Activated CD8-positive, alpha-beta memory T cell treated with anti-CD3 and anti-CD28 coated beads for 24 hours (primary cell): ENCODE data around the gene ATP9B.

Experiments
- DNase-seq: peaks from one replicate; pipeline ENCODE4 v3.0.0-alpha.2; 2020

ATP9B gene

DNA sequence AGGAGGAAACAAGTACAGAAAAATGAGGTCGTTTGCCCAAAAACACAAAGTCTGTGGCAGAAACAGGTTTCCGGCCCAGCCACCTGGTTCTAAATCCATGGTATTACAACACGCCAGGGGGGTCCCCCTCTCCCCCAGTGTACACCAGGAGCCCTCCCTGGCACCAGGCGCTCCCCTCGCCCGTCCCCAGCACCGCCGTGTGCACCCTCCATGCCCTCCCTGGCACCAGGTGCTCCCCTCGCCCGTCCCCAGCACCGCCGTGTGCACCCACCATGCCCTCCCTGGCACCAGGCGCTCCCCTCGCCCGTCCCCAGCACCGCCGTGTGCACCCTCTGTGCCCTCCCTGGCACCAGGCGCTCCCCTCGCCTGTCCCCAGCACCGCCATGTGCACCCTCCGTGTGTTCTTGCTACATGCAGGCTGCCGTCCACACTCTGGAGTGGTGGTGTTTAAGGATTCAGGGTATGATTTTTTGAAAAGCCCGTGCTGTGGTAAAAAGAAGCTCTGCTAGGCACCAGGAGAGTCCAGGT, 266.7 kb downstream of the ATP9B start:
- DNase-seq: no peak

DNA sequence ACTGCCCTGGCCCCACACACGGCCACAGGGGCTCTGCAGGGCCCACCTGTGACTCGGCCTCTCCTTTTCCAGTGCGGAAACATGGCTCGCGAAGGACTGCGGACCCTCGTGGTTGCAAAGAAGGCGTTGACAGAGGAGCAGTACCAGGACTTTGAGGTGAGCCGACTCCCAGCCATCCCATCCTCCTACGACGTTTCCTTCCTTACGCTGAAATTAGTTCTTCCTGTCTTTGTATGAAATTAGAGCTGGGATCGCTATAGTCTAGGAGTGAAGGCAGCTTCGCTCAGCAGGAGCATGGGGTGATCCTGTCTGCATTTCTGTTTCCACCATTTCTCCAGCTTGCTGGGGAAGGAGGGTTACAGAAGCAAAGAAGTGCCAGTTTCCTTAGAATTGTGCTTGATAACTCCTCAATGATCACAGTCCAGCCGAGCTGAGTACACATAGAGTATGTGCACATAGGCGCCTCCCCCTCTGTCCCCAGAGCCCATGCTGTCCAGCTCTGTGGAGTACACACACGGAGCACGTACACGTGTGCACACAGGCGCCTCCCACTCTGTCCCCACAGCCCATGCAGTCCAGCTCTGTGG, 267.5 kb downstream of the ATP9B start:
- DNase-seq: no peak

DNA sequence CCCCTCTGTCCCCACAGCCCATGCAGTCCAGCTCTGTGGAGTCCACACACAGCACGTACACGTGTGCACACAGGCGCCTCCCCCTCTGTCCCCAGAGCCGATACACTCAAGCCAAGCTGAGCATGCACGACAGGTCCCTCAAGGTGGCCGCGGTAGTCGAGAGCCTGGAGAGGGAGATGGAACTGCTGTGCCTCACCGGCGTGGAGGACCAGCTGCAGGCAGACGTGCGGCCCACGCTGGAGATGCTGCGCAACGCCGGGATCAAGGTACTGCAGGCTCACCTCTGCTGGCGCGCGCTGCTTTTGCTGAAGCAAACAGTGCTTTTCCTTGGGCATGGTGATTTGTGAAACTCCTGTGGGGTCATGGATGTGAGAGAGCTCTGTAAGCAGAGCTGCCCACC, 268.0 kb downstream of the ATP9B start:
- DNase-seq: no peak

DNA sequence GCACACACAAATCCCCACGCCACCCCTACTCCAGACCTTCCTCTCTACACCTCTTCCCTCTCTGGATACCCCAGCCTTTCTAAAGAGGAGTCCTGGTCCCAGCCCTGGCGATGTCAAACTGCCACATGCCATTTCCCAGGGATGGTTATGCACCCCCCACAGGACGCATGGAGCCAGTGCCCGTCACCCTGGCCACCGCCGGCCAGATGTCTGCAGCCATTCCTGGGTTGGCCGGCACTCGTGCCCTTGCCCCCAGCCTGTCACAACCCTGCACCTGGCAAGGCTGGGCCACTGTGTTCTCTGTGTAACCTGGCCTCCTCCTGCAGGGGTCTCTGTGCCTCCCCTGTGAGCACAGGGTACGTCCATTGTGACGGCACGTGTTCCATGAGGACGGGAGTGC, 268.4 kb downstream of the ATP9B start:
- no peak for DNase-seq

DNA sequence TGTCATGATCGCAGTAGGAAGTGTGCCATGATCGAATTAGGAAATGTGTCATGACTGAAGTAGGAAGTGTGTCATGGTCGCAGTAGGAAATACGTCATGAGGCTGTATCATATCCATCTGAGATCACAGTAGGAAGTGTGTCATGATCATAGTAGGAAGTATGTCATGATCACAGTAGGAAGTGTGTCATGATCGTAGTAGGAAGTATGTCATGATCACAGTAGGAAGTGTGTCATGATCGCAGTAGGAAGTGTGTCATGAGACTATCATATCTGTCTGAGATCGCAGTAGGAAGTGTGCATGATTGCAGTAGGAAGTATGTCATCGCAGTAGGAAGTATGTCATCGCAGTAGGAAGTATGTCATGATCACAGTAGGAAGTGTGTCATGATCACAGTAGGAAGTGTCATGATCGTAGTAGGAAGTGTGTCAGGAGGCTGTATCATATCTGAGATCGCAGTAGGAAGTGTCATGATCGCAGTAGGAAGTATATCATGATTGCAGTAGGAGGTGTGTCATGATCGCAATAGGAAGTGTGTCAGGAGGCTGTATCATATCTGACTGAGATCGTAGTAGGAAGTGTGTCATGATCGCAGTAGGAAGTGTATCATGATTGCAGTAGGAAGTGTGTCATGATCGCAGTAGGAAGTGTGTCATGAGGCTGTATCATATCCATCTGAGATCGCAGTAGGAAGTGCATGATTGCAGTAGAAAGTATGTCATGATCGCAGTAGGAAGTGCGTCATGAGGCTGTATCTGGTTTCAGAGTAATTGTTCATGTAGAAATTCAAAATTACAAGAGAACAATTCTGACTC, 270.1 kb downstream of the ATP9B start:
- DNase-seq: no peak

DNA sequence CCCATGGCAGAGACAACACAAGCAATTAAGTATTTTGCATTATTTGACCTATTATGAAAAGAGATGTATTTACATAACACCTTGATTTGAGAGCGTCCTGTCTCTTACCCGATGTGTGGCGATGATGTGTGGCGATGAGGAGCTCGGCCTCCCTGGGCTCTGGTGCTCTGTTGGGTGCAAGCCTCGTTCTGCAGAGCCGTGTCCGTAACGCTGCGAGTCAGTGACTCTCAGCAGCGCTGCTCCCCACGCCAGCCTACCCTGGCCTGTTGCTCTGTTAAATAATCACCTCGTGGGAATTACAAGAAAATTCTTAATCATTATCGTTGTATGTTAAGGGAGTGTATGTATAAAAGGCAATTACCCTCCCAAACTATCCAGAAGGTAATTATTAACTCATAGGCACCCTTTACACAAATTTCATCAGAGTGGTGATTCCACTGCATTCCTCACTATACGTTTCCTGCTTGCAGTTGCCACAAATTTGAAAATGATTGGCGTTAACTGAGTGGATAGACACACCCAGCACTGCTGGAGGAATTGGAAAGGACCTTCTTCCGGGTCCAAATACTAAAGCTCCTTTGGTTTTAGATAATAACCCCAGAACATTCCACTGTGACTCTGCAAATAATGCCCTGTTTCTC, 274.5 kb downstream of the ATP9B start:
- DNase-seq: no peak

DNA sequence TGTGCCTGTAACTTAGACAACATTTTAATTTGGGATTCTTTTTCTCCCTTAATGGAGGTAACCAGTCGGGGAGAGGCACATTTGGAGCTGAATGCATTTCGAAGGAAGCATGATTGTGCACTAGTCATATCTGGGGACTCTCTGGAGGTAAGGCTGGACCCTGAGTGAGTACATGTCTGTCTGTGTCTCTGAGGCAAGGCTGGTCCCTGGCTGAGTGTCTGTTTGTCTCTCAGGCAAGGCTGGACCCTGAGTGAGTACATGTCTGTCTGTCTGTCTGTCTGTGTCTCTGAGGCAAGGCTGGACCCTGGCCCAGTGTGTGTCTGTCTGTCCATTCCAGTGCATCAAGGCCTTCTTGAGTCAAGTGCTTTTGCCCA, 275.0 kb downstream of the ATP9B start:
- no peak for DNase-seq

DNA sequence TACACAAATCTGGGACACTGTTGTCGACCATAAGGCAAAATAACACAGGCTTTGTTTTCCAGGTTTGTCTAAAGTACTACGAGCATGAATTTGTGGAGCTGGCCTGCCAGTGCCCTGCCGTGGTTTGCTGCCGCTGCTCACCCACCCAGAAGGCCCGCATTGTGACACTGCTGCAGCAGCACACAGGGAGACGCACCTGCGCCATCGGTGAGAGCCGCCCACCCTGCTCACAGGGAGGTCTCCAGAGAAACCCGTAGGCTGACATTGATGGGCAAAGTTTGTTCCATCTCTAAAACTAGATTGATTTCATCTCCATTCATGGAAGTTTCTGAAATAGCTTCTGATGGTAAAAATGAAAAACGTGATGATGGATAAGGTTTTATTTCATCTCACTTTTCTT, 276.2 kb downstream of the ATP9B start:
- no peak for DNase-seq

DNA sequence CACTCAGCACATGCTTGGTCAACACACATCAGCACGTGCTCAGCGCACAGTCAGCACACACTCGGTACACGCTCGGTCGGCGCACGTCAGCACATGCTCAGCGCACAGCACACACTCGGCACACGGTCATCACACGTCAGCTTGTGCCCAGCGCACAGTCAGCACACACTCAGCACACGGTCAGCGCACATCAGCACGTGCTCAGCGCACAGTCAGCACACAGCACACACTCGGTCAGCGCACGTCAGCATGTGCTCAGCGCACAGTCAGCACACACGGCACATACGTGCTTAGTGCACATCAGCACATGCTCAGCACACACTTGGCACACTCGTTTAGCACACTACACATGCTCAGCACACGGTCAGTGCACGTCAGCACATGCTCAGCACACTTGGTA, 276.8 kb downstream of the ATP9B start:
- DNase-seq: no peak

DNA sequence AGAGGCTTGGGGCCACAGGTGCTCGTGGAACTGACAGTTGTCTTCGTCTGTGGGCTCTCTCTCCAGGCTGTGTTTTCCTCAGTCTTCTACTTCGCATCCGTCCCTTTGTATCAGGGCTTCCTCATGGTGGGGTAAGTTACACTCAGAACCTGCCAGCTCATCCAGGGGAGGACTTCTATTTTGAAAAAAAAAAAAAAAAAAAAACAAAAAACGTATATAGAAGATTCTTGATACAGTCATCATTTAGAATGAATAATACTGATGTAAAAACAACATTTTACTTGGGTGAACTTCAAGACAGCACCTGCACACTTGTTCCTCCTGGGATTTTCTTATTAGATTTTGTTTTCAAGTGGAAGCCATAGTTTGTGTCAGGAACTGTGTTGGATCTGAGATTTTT, 278.9 kb downstream of the ATP9B start:
- no peak for DNase-seq

DNA sequence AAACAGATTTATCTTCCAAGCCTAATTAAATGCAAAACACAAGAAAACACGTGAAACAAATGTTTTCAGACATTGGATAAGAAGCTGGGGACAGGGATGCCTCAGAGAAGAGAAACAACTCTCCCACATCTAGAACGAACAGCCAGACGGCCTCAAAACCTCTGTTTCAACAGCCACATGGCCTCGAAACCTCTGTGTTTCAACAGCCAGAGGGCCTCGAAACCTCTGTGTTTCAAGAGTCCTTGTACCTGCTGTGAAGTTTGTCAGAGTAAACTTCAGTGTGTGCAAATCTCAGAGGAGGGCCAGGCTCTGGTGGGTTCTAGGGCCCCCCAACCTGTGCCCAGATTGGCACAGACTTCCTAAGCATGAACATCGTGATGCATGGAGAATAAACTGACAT, 283.2 kb downstream of the ATP9B start:
- DNase-seq: peak; percentile 40

DNA sequence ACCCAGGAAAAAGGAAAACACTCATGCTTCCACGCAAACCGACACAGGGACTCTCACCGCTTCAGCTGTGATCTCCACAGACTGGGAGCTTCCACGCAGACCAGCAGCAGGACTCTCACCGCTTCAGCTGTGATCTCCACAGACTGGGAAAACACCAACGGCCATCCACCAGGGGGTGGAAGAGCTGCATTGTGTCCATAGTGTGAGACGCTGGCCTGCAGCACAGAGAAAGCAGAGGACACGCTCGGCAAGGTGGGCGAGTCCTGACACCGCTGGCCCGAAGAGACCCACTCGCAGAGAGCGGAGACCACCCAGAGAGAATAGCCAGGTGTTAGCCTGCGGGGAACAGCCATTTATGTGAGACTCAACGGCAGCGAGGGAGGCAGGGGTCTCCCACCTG, 284.1 kb downstream of the ATP9B start:
- DNase-seq: no peak

DNA sequence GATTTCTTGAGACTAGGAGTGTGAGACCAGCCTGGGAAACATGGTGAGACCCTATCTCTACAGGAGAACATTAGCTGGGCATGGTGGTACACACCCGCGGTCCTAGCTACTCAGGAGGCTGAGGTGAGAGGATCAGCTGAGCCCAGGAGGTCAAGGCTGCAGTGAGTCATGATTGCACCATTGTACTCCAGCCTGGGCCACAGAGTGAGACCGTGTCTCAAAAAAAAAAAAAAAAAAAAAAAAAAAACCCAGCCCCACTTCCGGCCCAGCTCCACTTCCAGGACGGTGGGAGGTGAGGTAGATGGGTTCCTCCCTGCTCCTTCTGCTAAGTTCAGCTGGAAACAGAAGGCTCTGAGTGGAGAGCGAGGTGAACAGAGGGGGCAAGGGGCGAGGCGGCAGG, 285.2 kb downstream of the ATP9B start:
- DNase-seq: no peak

DNA sequence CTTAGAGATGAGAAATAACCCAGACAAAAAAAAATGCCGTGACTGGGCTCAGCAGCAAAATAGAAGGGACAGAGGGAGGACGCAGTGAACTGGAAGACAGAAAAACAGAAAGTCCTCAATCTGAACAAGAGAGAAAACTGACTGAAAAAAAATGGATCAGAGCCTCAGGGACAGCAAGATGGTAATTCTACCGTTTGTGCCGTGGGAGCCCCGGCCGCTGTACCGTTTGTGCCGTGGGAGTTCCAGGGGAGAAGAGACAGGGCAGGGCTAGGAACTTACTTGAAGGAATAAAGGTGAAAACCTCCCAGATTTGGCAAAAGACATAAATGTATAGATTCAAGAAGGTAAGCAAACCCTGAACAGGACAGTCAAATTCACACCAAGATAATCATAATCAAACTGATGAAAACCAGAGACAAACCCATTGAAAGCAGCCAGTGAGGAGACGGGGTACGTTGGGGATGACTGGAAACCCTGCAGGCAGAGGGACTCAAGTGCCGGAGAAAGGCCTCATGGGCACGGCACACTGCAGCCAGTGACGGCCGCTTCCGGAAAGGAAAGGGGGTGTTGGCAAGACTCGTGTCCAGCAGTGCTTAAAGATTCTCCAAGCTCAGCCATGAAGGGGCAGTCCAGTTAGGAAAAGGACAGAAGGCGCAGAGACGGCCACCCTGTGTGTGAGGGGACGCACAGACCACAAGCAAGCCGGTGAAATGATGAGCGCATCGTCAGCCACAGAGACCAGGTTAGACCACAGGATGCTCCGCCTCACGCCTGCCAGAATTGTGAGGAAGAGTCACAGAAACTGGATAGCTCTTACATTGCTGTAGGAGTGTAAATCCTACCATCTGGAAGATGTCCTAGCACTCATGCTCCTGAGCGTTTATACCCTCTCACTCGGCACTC, 286.5 kb downstream of the ATP9B start:
- peak; percentile 17 for DNase-seq

DNA sequence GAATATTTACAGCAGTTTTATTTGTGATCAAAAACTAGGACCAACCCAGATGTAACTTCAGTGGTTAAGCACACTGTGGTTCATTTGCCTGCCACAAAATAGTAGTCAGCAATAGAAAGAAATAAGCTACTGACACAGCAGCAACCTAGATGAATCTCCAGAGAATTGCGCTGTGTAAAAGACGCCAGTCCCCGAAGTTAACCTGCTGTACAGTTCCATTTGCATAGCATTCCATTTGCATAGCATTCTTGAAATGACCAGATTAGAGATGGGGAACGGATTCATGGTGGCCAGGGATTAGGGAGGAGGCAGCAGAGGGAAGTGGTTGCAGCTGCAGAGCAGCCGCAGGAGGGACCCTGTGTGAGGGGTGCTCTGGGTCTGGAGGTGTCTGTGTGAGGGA, 287.2 kb downstream of the ATP9B start:
- DNase-seq: no peak

DNA sequence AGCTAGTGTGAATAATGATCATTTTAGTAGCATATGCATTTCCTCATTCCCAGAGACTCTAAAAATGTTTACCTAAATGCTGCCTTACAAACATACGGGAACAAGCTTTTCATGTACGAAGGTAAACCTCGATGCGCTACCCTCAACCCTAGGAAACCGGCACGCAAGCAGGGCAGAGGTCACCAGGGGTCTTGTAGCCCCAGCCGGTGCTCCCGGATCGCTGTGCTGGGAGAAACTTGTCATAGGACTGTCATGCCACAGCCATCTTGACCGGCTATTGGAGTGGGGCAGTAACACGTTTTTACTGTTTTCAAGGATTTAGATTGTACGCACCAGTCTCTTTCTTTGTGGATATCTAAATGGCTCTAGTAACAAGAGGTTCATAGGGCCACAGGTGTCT, 291.7 kb downstream of the ATP9B start:
- peak; percentile 26 for DNase-seq

DNA sequence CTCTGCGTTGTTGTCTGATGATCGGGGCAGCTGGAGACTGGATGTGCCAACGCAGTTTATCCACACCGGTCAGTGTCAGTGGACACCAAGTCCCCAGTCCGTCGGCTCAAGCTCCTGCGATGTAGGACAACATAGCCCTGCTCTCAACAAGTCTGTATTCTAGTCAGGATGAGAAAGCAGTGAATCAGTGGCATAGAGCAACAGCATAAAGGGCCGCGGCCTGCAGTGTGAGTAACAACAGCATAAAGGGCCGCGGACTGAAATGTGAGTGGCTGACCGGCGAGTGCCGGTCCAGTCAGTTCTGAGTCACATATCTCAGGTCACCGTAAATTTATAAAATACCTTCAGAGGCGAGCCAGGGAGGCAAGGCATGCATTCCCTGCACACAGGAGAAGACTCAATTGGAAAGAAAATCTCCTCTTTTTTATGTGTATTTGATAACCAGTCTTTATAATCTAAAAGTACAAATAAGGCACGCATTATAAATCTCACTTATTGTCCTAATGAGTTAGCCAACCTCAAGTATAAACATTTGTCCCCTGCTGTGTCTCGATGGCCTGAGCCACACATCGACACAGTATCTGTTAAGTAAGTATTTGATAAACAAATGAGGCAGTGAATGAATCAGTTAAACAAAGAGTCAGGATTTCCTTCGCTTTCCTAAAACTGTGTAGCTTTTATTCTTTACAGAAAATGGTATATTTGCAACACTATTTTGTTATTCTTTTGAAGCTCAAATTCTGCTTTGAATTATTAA, 292.8 kb downstream of the ATP9B start:
- DNase-seq: no peak

DNA sequence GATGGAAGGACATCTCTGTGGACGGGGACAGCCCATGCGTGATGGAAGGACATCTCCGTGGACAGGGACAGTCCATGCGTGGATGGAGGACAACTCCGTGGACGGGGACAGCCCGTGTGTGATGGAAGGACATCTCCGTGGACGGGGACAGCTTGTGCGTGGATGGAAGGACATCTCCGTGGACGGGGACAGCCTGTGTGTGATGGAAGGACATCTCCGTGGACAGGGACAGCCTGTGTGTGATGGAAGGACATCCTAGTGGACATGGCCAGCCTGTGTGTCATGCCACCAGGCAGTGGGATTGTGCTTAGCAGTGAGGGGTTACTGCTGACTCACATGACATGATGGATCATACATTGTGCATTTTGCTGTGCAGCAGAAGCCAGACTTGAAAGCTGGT, 296.5 kb downstream of the ATP9B start:
- DNase-seq: peak; percentile 43

DNA sequence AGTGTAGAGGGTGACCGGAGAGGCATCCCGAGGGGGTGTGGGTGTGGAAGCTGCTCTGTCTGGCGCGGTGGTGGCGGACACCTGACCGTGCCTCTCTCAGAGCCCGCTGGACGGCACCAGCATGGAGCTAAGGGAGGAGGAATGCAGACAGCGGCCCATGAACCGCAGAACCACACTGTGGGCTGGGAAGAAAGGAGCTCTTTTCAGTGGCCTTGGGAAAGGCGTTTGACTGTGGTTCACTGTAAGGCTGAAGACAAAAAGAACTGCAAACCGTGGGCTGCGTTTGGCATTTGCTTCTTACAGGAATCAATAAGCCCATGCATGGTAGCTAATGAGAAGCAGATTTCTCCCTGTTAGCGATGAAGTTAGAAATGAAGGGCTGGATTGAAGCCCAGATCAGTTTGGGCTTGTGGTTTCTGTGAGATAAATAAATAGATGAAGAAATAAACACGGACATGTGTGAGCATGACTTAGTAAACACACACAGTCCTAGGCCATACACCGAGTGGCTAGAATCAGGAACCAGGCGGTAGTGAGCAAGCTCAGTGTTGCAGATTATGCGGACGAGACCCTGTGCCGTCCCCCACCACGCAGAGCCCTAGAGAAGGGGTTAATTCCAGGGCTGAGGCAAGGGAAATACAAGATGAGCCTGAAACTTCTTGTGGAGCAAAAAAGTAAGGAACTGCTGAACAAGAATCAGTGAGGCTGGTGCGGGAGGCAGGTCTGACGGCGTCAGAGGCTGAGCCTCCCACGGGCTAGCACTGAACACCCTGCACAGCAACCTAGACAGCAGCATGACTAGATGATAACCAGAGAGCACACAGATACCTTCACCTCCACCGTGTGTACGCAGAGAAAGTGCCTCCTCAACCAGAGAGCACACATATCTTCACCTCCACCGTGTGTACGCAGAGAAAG, 297.2 kb downstream of the ATP9B start:
- peak; percentile 28 for DNase-seq

DNA sequence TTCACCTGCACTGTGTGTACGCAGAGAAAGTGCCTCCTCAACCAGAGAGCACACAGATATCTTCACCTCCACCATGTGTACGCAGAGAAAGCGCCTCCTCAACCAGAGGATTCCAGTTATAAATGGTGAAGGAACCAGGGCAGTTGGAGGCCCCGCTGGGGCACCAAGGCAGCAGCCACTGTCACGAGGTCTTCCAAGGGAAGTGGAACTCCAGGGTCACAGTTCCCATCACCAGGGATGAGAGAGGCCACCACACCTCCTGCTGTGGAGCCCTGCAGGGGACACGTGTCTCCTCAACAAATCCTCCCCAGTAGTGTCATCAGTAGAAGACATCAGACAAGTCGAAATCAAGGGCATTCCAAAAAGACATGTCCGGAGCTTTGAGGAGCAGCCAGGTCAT, 298.3 kb downstream of the ATP9B start:
- DNase-seq: no peak

DNA sequence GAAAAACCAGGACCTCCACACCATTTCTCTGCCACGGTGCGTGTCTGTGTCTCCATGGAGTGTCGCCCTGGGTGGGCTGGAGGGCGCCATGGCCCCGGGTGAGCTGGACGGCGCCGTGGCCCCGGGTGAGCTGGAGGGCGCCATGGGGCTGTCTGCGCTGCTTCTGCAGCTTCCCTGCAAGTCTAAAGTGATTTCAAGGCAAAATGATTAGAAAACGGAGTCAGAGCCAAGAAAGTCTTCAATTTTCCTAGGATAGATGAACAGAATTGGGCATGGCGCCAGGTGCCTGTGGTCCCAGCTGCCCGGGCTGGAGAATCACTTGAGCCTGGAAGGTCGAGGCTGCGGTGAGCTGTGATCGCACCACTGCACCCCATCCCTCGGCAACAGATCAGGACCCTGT, 298.8 kb downstream of the ATP9B start:
- no peak for DNase-seq
